ENCODE results near the gene COL6A3.

COL6A3 gene

GRCh38 chr2:237429753-237430152 lies 15.8 kb upstream of the COL6A3 start:
- Histone ChIP-seq H3K4me1 (ENCODE audit: control insufficient read depth in 1 of 2, insufficient read depth in 1 of 2, low read depth in 1 of 2, low read length in 1 of 2) (peaks cover 0 to under 1% of the 10 kb centered on the region in 2 experiments), H3K9me3 (no peaks in the 10 kb centered on the region), H3K4me3 (ENCODE audit: low read depth in 1 of 2, low read length in 1 of 2) (no peak overlapping the region), H3K36me3 (no peaks in the 10 kb centered on the region), H3K27me3 (peaks cover 28% of the 10 kb centered on the region), H3K27ac (no peak overlapping the region)
- no peak for TF ChIP-seq CTCF (IDR thresholded peaks at IDR 0.05)

- Histone ChIP-seq H3K27ac (no peak overlapping the region), H3K9me3 (no peaks in the 10 kb centered on the region), H3K36me3 (no peaks in the 10 kb centered on the region), H3K4me3 (ENCODE audit: low read depth in 1 of 2, low read length in 1 of 2) (no peak overlapping the region), H3K27me3 (peaks cover 18% of the 10 kb centered on the region), H3K4me1 (ENCODE audit: control insufficient read depth in 1 of 2, insufficient read depth in 1 of 2, low read depth in 1 of 2, low read length in 1 of 2) (no peaks in the 10 kb centered on the region)
- no peak for TF ChIP-seq CTCF (IDR thresholded peaks at IDR 0.05)
These were observed 14.0 kb upstream of the COL6A3 start for GRCh38 chr2:237427769-237428506.

GRCh38 chr2:237426517-237426916 lies 12.6 kb upstream of the COL6A3 start:
- no peak overlapping the region for H3K4me3 ChIP-seq (ENCODE audit: low read depth in 1 of 2, low read length in 1 of 2)
- H3K4me1 ChIP-seq (ENCODE audit: control insufficient read depth in 1 of 2, insufficient read depth in 1 of 2, low read depth in 1 of 2, low read length in 1 of 2): no peaks in the 10 kb centered on the region
- no peak overlapping the region for H3K27ac ChIP-seq
- no peaks in the 10 kb centered on the region for H3K36me3 ChIP-seq
- no peaks in the 10 kb centered on the region for H3K9me3 ChIP-seq
- no peak for TF ChIP-seq CTCF (IDR thresholded peaks at IDR 0.05)
- H3K27me3 ChIP-seq: peaks cover 25% of the 10 kb centered on the region

GRCh38 chr2:237425320-237425719 lies 11.4 kb upstream of the COL6A3 start:
- Histone ChIP-seq H3K27me3 (peaks cover 37% of the 10 kb centered on the region), H3K27ac (no peak overlapping the region), H3K4me3 (ENCODE audit: low read depth in 1 of 2, low read length in 1 of 2) (no peak overlapping the region), H3K4me1 (ENCODE audit: control insufficient read depth in 1 of 2, insufficient read depth in 1 of 2, low read depth in 1 of 2, low read length in 1 of 2) (no peaks in the 10 kb centered on the region), H3K9me3 (no peaks in the 10 kb centered on the region), H3K36me3 (no peaks in the 10 kb centered on the region)
- no peak for TF ChIP-seq CTCF (IDR thresholded peaks at IDR 0.05)

GRCh38 chr2:237424544-237424943 lies 10.6 kb upstream of the COL6A3 start:
- no peak overlapping the region for H3K27ac ChIP-seq
- H3K4me3 ChIP-seq (ENCODE audit: low read depth in 1 of 2, low read length in 1 of 2): no peak overlapping the region
- H3K27me3 ChIP-seq: peaks cover 44% of the 10 kb centered on the region
- H3K9me3 ChIP-seq: no peaks in the 10 kb centered on the region
- H3K36me3 ChIP-seq: no peaks in the 10 kb centered on the region
- H3K4me1 ChIP-seq (ENCODE audit: control insufficient read depth in 1 of 2, insufficient read depth in 1 of 2, low read depth in 1 of 2, low read length in 1 of 2): no peaks in the 10 kb centered on the region
- TF ChIP-seq CTCF (IDR thresholded peaks at IDR 0.05): no peak

Data from neutrophil (primary cell).